ENCODE measurements around the gene SZT2. TPM values are rescaled to one million over a fixed set of nuclear protein-coding genes. Genes with fewer than 3 reads are reported as not detected.

The SZT2 gene
- total RNA-seq, 1 donor from 2014 or later, result 24.8 TPM

- Histone ChIP-seq H3K9me3 (replicated peaks) (no peaks in the 10 kb centered on the region), H3K27me3 (ENCODE audit: low read depth) (no peaks in the 10 kb centered on the region), H3K27ac (replicated peaks) (no peak overlapping the region), H3K4me1 (no peaks in the 10 kb centered on the region), H3K36me3 (no peaks in the 10 kb centered on the region), H3K4me3 (no peak overlapping the region)
- intact Hi-C loops (cut with micrococcal nuclease), result no loop called here
- no peak for TF ChIP-seq CTCF (IDR thresholded peaks at IDR 0.05; ENCODE audit: borderline replicate concordance)
- DNase-seq, result no peak
Measured at GRCh38 chr1:43460988-43461693, 71.4 kb downstream of the SZT2 start.

- no peaks in the 10 kb centered on the region for H3K4me1 ChIP-seq
- H3K27me3 ChIP-seq (ENCODE audit: low read depth), result no peaks in the 10 kb centered on the region
- no peak for TF ChIP-seq CTCF (IDR thresholded peaks at IDR 0.05; ENCODE audit: borderline replicate concordance)
- intact Hi-C loops (cut with micrococcal nuclease), result no loop called here
- H3K9me3 ChIP-seq (replicated peaks), result no peaks in the 10 kb centered on the region
- DNase-seq, result no peak
- H3K27ac ChIP-seq (replicated peaks), result no peak overlapping the region
- no peak overlapping the region for H3K4me3 ChIP-seq
- H3K36me3 ChIP-seq, result no peaks in the 10 kb centered on the region
Measured at GRCh38 chr1:43463479-43463878, 73.8 kb downstream of the SZT2 start.

- Histone ChIP-seq H3K36me3 (no peaks in the 10 kb centered on the region), H3K4me3 (no peak overlapping the region), H3K9me3 (replicated peaks) (no peaks in the 10 kb centered on the region), H3K27ac (replicated peaks) (no peak overlapping the region), H3K4me1 (no peaks in the 10 kb centered on the region), H3K27me3 (ENCODE audit: low read depth) (no peaks in the 10 kb centered on the region)
- intact Hi-C loops (cut with micrococcal nuclease), result no loop called here
- DNase-seq, result no peak
- no peak for TF ChIP-seq CTCF (IDR thresholded peaks at IDR 0.05; ENCODE audit: borderline replicate concordance)
Measured at GRCh38 chr1:43464681-43465504, 75.2 kb downstream of the SZT2 start.

GRCh38 chr1:43465505-43466067 is 75.9 kb downstream of the SZT2 start:
- no peaks in the 10 kb centered on the region for H3K36me3 ChIP-seq
- no peaks in the 10 kb centered on the region for H3K9me3 ChIP-seq (replicated peaks)
- no peaks in the 10 kb centered on the region for H3K27me3 ChIP-seq (ENCODE audit: low read depth)
- TF ChIP-seq CTCF (IDR thresholded peaks at IDR 0.05; ENCODE audit: borderline replicate concordance), result no peak
- H3K4me3 ChIP-seq, result no peak overlapping the region
- H3K4me1 ChIP-seq, result no peaks in the 10 kb centered on the region
- DNase-seq, result no peak
- intact Hi-C loops (cut with micrococcal nuclease), result no loop called here
- H3K27ac ChIP-seq (replicated peaks), result no peak overlapping the region

- TF ChIP-seq CTCF (IDR thresholded peaks at IDR 0.05; ENCODE audit: borderline replicate concordance), result no peak
- Histone ChIP-seq H3K4me3 (no peak overlapping the region), H3K4me1 (no peaks in the 10 kb centered on the region), H3K9me3 (replicated peaks) (no peaks in the 10 kb centered on the region), H3K27ac (replicated peaks) (no peak overlapping the region), H3K27me3 (ENCODE audit: low read depth) (no peaks in the 10 kb centered on the region), H3K36me3 (no peaks in the 10 kb centered on the region)
- no peak for DNase-seq
- intact Hi-C loops (cut with micrococcal nuclease), result no loop called here
Measured at GRCh38 chr1:43466403-43466802, 76.7 kb downstream of the SZT2 start.

Data from left ventricle myocardium inferior (tissue), 1 donor.